ENCODE data around the gene IL24.
"Not testable (repeated sequence)": the region's sequence is repeated elsewhere in the genome, so short reads cannot be mapped to it uniquely, and the experiment has no call there.

Gene IL24

GRCh38 chr1:206897175-206897574, at the start of gene IL24:
Gene IL24, plus strand, starts transcription at chr1:206897443. Its CDS starts 390 bp downstream, at chr1:206897833.
- H3K4me3 ChIP-seq (ENCODE audit: low read depth, low read length): no peak within 1 kb of the TSS
- DNase-seq (ENCODE audit: low read depth): no peak
- no peak for TF ChIP-seq CTCF (IDR thresholded peaks at IDR 0.05; ENCODE audit: low read depth, low read length, missing control alignments)

GRCh38 chr1:206847946-206848345, 49.3 kb upstream of the IL24 start:
- H3K4me3 ChIP-seq (ENCODE audit: low read depth, low read length): no peak overlapping the region
- DNase-seq (ENCODE audit: low read depth): no peak
- no peak for TF ChIP-seq CTCF (IDR thresholded peaks at IDR 0.05; ENCODE audit: low read depth, low read length, missing control alignments)

GRCh38 chr1:206850401-206850800, 46.8 kb upstream of the IL24 start:
- no peak for TF ChIP-seq CTCF (IDR thresholded peaks at IDR 0.05; ENCODE audit: low read depth, low read length, missing control alignments)
- no peak for DNase-seq (ENCODE audit: low read depth)
- no peak overlapping the region for H3K4me3 ChIP-seq (ENCODE audit: low read depth, low read length)

- TF ChIP-seq CTCF (IDR thresholded peaks at IDR 0.05; ENCODE audit: low read depth, low read length, missing control alignments): no peak
- H3K4me3 ChIP-seq (ENCODE audit: low read depth, low read length): no peak overlapping the region
- no peak for DNase-seq (ENCODE audit: low read depth)
Measured at GRCh38 chr1:206851341-206852010, 45.8 kb upstream of the IL24 start.

GRCh38 chr1:206852662-206853061, 44.6 kb upstream of the IL24 start:
- not testable (repeated sequence) for DNase-seq (ENCODE audit: low read depth); H3K4me3 ChIP-seq (ENCODE audit: low read depth, low read length)

GRCh38 chr1:206853696-206854095, 43.5 kb upstream of the IL24 start:
- not testable (repeated sequence) for H3K4me3 ChIP-seq (ENCODE audit: low read depth, low read length); DNase-seq (ENCODE audit: low read depth)

- TF ChIP-seq CTCF (IDR thresholded peaks at IDR 0.05; ENCODE audit: low read depth, low read length, missing control alignments): no peak
- DNase-seq (ENCODE audit: low read depth): no peak
- no peak overlapping the region for H3K4me3 ChIP-seq (ENCODE audit: low read depth, low read length)
Measured at GRCh38 chr1:206854401-206855129, 42.7 kb upstream of the IL24 start.

- TF ChIP-seq CTCF (IDR thresholded peaks at IDR 0.05; ENCODE audit: low read depth, low read length, missing control alignments): no peak
- no peak for DNase-seq (ENCODE audit: low read depth)
- H3K4me3 ChIP-seq (ENCODE audit: low read depth, low read length): no peak overlapping the region
Measured at GRCh38 chr1:206855859-206856258, 41.4 kb upstream of the IL24 start.
